ENCODE results near the gene KLF3. TPM values are rescaled to one million over a fixed set of nuclear protein-coding genes. Genes with fewer than 3 reads are reported as not detected.
A peak's percentile ranks its signal among the peaks of the same experiment; 100 is the strongest.

KLF3 gene
- total RNA-seq, 6 experiments from 2014 or later, result 21.3 to 37.6 (median 26.8) TPM

- no peak for DNase-seq
- H3K4me1 ChIP-seq, result peaks cover 0 to 95% (median 42%) of the 10 kb centered on the region in 4 donors
- H3K4me3 ChIP-seq, result no peak overlapping the region
- peak overlapping the region in 2 of 3 donors; percentile 61 to 97 for H3K27ac ChIP-seq
- ATAC-seq, result no peak
- 51% methylated on average over 5 of the region's 5 CpGs for WGBS (ENCODE audit: insufficient coverage, low coverage, low lambda C conversion rate, missing lambda C conversion rate)
- intact Hi-C loops (cut with DNase I), result loop anchor here (5.0 to 10.0 kb wide), 4 partner anchors 97 to 487 kb away; no protein-coding TSS in a partner anchor
- H3K27me3 ChIP-seq, result no peaks in the 10 kb centered on the region
- no peaks in the 10 kb centered on the region for H3K36me3 ChIP-seq
- TF ChIP-seq CTCF (IDR thresholded peaks at IDR 0.05) (no peak), POLR2A (IDR thresholded peaks at IDR 0.05) (no peak)
- H3K9me3 ChIP-seq, result no peaks in the 10 kb centered on the region
Observed at GRCh38 chr4:38671592-38671940, 7.6 kb downstream of the KLF3 start.

- TF ChIP-seq CTCF (IDR thresholded peaks at IDR 0.05) (no peak), POLR2A (IDR thresholded peaks at IDR 0.05) (no peak)
- WGBS (ENCODE audit: insufficient coverage, low coverage, low lambda C conversion rate, missing lambda C conversion rate), result 67% methylated on average over 3 of the region's 3 CpGs
- H3K27ac ChIP-seq, result peak overlapping the region in 2 of 3 donors; percentile 61 to 97
- no peaks in the 10 kb centered on the region for H3K27me3 ChIP-seq
- no peak overlapping the region for H3K4me3 ChIP-seq
- DNase-seq (no peak), ATAC-seq (no peak)
- H3K9me3 ChIP-seq, result no peaks in the 10 kb centered on the region
- H3K36me3 ChIP-seq, result no peaks in the 10 kb centered on the region
- intact Hi-C loops (cut with DNase I), result loop anchor here (5.0 to 10.0 kb wide), 4 partner anchors 97 to 487 kb away; no protein-coding TSS in a partner anchor
- H3K4me1 ChIP-seq, result peaks cover 0 to 93% (median 44%) of the 10 kb centered on the region in 4 donors
Observed at GRCh38 chr4:38672074-38672396, 8.0 kb downstream of the KLF3 start.

GRCh38 chr4:38672397-38673129 is 8.6 kb downstream of the KLF3 start:
- DNase-seq (no peak), ATAC-seq (no peak)
- intact Hi-C loops (cut with DNase I), result loop anchor here (5.0 to 10.0 kb wide), 4 partner anchors 98 to 488 kb away; no protein-coding TSS in a partner anchor
- no peaks in the 10 kb centered on the region for H3K36me3 ChIP-seq
- peak overlapping the region; percentile 49 to 97 (median 61) for H3K27ac ChIP-seq
- H3K27me3 ChIP-seq, result no peaks in the 10 kb centered on the region
- TF ChIP-seq POLR2A (IDR thresholded peaks at IDR 0.05) (no peak), CTCF (IDR thresholded peaks at IDR 0.05) (no peak)
- no peaks in the 10 kb centered on the region for H3K9me3 ChIP-seq
- WGBS (ENCODE audit: insufficient coverage, low coverage, low lambda C conversion rate, missing lambda C conversion rate), result 43% methylated on average over 10 of the region's 13 CpGs
- H3K4me1 ChIP-seq, result peaks cover 0 to 96% (median 46%) of the 10 kb centered on the region in 4 donors
- peak overlapping the region in 1 of 3 donors; percentile 44 for H3K4me3 ChIP-seq

- intact Hi-C loops (cut with DNase I), result loop anchor here (5.0 to 10.0 kb wide), 4 partner anchors 99 to 489 kb away; no protein-coding TSS in a partner anchor
- Histone ChIP-seq H3K27ac (peak overlapping the region; percentile 49 to 61 (median 55)), H3K4me3 (peak overlapping the region in 2 of 3 donors; percentile 25 to 44), H3K27me3 (no peaks in the 10 kb centered on the region), H3K36me3 (no peaks in the 10 kb centered on the region), H3K4me1 (peaks cover 0 to 95% (median 44%) of the 10 kb centered on the region in 4 donors), H3K9me3 (no peaks in the 10 kb centered on the region)
- WGBS (ENCODE audit: insufficient coverage, low coverage, low lambda C conversion rate, missing lambda C conversion rate), result 9% methylated on average over 7 of the region's 7 CpGs
- ATAC-seq (peak; percentile 64 to 86 (median 74)), DNase-seq (peak; percentile 70 to 89 (median 83))
- TF ChIP-seq CTCF (IDR thresholded peaks at IDR 0.05) (no peak), POLR2A (IDR thresholded peaks at IDR 0.05) (no peak)
Observed at GRCh38 chr4:38673130-38673978, 9.4 kb downstream of the KLF3 start.

Measured in right lobe of liver (tissue), 6 donors.